SK-N-MC (cell line): ENCODE data around the gene EVL.

Source experiments
- EZH2 ChIP-seq: fragments of 200-600 bp; sonication (generic); IDR thresholded peaks from one replicate; pipeline ENCODE4 v1.6.1; 2017; ENCODE audit warnings: antibody characterized with exemption
- POLR2AphosphoS5 ChIP-seq: IDR thresholded peaks from 2 replicates; pipeline ENCODE4 v1.6.1; 2012; ENCODE audit warnings: mild to moderate bottlenecking, low read depth, low read length, borderline replicate concordance

DNA sequence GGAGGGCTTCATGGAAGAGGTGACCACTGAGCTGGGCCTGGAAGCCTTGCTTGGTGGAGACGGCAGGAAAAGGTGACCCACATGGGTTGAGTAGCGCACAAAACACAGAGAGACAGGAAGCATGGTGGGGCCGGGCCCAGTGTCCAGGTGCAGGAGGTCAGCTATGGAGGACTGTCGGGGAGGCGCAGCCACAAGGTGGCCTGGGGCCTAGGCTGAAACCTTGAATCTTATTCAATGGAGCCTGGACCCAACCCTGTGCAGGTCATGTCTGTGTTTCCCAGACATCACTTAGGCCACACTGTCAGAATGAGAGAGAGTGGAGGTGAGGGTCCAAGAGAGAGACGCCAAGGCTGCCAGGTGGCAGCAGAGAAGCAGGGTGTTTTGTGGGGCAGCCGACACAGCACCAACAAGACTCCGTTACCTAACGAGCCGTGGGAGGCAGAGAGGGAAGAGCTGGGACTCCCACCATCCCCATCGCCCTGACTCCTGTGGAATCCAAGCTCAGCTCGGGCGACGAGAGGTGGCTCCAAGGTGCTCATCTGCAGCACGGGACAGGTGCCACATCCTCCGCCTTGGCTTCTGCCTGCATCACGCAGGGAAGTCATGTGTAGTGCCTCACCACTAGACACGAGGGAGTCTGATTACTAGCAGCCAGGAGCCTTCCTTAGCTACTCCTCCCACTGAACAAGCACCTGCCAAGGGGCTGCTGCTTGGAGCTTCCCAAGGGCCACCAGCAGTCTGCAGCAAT lies 55.5 kb downstream of the EVL start:
- TF ChIP-seq EZH2 (no peak), POLR2AphosphoS5 (no peak)
